Hepatocyte (in vitro differentiated cells): Measurements from ENCODE around the gene PRMT1.

Experiments
- CTCF ChIP-seq: fragments of 200-600 bp; sonication (generic); IDR thresholded peaks from 2 replicates; pipeline ENCODE4 v1.5.1; 2016; ENCODE audit warnings: antibody characterized with exemption, mild to moderate bottlenecking; ENCODE audit not compliant: poor library complexity
- EZH2 ChIP-seq: fragments of 200-600 bp; sonication (generic); IDR thresholded peaks from 2 replicates; pipeline ENCODE4 v1.6.1; 2016; ENCODE audit warnings: antibody characterized with exemption, mild to moderate bottlenecking, borderline replicate concordance
- EZH2phosphoT487 ChIP-seq: fragments of 200-600 bp; sonication (generic); IDR thresholded peaks from one replicate; pipeline ENCODE4 v1.6.1; 2018; ENCODE audit warnings: antibody characterized with exemption, mild to moderate bottlenecking, low read depth, moderate library complexity; ENCODE audit not compliant: unreplicated experiment, severe bottlenecking

GRCh38 chr19:49657493-49658138, 19.5 kb upstream of the PRMT1 start:
- TF ChIP-seq CTCF: no peak
- TF ChIP-seq EZH2: no peak
- no peak for TF ChIP-seq EZH2phosphoT487
